KMS-11 (cell line): ENCODE data around the gene PPP2R5B.

Source experiments
- H2AFZ ChIP-seq: fragments of 200-600 bp; sonication (generic); 2 replicates; pipeline ENCODE4 v1.6.1; 2016; ENCODE audit warnings: antibody characterized with exemption, mixed run types, low read depth
- H3K27ac ChIP-seq: fragments of 200-600 bp; sonication (generic); 2 replicates; pipeline ENCODE4 v1.6.1; 2016; ENCODE audit warnings: mild to moderate bottlenecking, mixed run types
- H3K27me3 ChIP-seq: fragments of 200-600 bp; sonication (generic); 2 replicates; pipeline ENCODE4 v1.6.1; 2017; ENCODE audit warnings: mild to moderate bottlenecking, low read depth, mixed run types, moderate library complexity; ENCODE audit not compliant: insufficient read depth
- H3K36me3 ChIP-seq: fragments of 200-600 bp; sonication (generic); 2 replicates; pipeline ENCODE4 v1.6.1; 2017; ENCODE audit warnings: mild to moderate bottlenecking, mixed run types; ENCODE audit not compliant: insufficient read depth
- H3K4me1 ChIP-seq: fragments of 200-600 bp; sonication (generic); 2 replicates; pipeline ENCODE4 v1.6.1; 2016; ENCODE audit warnings: mild to moderate bottlenecking, low read depth, mixed run types; ENCODE audit not compliant: poor library complexity, severe bottlenecking
- H3K4me2 ChIP-seq: fragments of 200-600 bp; sonication (generic); 2 replicates; pipeline ENCODE4 v1.7.0; 2016; ENCODE audit warnings: mild to moderate bottlenecking, mixed run types
- H3K4me3 ChIP-seq: fragments of 200-600 bp; sonication (generic); IDR thresholded peaks from 2 replicates; pipeline ENCODE4 v1.6.1; 2017; ENCODE audit warnings: low read depth, low read length, mixed read lengths; ENCODE audit not compliant: insufficient read depth
- H3K79me2 ChIP-seq: fragments of 200-600 bp; sonication (generic); 2 replicates; pipeline ENCODE4 v1.6.1; 2016; ENCODE audit warnings: low read depth, mixed run types; ENCODE audit not compliant: insufficient read depth
- H3K9ac ChIP-seq: fragments of 200-600 bp; sonication (generic); 2 replicates; pipeline ENCODE4 v1.6.1; 2016; ENCODE audit warnings: mild to moderate bottlenecking, mixed run types
- H4K20me1 ChIP-seq: fragments of 200-600 bp; sonication (generic); 2 replicates; pipeline ENCODE4 v1.6.1; 2016; ENCODE audit warnings: mild to moderate bottlenecking, mixed run types; ENCODE audit not compliant: insufficient read depth
- CTCF ChIP-seq: fragments of 200-600 bp; sonication (generic); conservative IDR thresholded peaks from 2 replicates; pipeline ENCODE4 v1.6.1; 2017; ENCODE audit warnings: low read depth, mild to moderate bottlenecking, antibody characterized with exemption, low read length, moderate library complexity, mixed read lengths

The PPP2R5B gene

DNA sequence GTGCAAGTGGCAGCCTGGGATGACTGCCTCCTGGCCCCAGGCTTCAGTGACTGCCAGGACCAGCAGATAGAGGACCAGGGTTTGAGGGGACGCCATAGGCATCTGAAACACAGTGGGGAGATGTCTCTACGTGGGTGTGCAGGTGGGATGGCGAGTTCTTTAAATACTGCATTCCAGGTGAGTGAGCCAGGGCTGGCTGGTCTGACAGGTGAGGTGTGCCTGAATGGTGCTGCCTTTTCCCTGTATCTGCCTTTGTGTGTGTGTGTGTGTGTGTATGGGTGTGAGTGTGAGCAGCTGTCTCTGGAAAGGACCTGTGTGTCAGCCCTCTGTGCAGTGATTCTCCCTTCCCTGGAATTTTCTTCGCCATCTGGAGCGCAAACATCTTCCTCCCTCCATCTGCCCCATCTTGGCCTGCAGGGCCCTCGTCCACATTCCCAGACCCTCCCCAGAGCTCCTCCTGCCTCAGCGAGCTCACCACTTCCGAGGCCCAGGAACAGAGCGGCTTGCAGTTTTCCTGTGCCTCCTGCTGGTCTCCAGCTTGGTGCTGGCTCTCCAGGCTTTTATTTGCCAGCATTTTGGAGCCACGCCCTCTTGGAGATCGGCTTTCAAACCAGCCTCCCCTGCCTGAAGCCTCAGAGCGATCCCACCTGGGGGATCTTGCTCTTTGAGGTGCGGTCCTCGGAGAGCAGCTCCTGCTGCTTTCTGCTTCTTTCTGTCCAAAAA is 11.0 kb downstream of the PPP2R5B start, which contains the start of gene GPHA2:
Gene GPHA2, minus strand, starts transcription at position 535 of the 723 bp plus-strand sequence. Its CDS starts 433 bp downstream, at position 102.
- Histone ChIP-seq H3K4me2 (no peak within 1 kb of the TSS), H3K36me3 (no peaks in the 10 kb centered on the region), H3K27me3 (no peaks in the 10 kb centered on the region; the same call in 1 of the 2 replicates), H3K4me1 (no peaks in the 10 kb centered on the region), H3K27ac (no peak within 1 kb of the TSS), H3K79me2 (no peaks in the 10 kb centered on the region), H3K9ac (no peak within 1 kb of the TSS), H4K20me1 (no peaks in the 10 kb centered on the region), H2AFZ (no peak within 1 kb of the TSS), H3K4me3 (no peak within 1 kb of the TSS)
- no peak for TF ChIP-seq CTCF

- Histone ChIP-seq H3K27me3 (no peaks in the 10 kb centered on the region; the same call in 1 of the 2 replicates), H3K4me2 (no peak overlapping the region), H3K4me1 (no peaks in the 10 kb centered on the region), H4K20me1 (no peaks in the 10 kb centered on the region), H3K36me3 (no peaks in the 10 kb centered on the region), H3K4me3 (no peak overlapping the region), H2AFZ (no peak overlapping the region), H3K79me2 (no peaks in the 10 kb centered on the region), H3K9ac (no peak overlapping the region), H3K27ac (no peak overlapping the region)
- no peak for TF ChIP-seq CTCF
Observed at GRCh38 chr11:64936539-64936938, 12.1 kb downstream of the PPP2R5B start.

DNA sequence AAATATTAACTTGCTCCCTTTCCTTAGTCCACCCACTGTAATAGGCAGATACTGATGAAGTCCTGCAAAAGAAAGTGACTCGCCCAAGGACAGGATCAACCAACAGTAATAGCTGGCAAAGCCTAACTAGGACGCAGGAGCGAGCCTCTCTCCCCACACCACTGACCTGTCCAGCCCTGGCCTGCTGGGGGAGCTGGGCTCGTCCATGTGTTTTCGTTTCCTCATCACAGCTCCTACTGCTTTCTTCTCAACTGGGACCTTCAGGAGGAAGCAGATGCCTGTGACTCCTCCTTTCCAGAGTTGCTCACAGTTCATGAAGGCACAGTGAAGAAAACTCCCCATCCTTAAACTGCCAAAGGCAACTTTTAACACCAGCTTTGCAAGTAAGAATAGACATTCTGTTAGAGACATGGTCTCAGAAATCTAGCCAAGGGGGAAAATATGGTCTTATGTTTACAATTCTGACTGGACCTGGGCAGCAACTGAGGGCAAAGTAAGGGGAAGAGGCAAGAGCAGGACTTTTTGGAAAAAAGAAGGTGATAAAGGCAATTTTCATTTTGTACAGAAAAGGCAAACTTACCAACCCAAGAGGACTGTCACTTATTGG is 22.8 kb downstream of the PPP2R5B start:
- Histone ChIP-seq H3K79me2 (no peaks in the 10 kb centered on the region), H3K36me3 (no peaks in the 10 kb centered on the region), H2AFZ (no peak overlapping the region), H3K4me1 (no peaks in the 10 kb centered on the region), H3K4me3 (no peak overlapping the region), H4K20me1 (no peaks in the 10 kb centered on the region), H3K27ac (no peak overlapping the region), H3K9ac (no peak overlapping the region), H3K27me3 (no peaks in the 10 kb centered on the region; the same call in 1 of the 2 replicates), H3K4me2 (no peak overlapping the region)
- no peak for TF ChIP-seq CTCF

DNA sequence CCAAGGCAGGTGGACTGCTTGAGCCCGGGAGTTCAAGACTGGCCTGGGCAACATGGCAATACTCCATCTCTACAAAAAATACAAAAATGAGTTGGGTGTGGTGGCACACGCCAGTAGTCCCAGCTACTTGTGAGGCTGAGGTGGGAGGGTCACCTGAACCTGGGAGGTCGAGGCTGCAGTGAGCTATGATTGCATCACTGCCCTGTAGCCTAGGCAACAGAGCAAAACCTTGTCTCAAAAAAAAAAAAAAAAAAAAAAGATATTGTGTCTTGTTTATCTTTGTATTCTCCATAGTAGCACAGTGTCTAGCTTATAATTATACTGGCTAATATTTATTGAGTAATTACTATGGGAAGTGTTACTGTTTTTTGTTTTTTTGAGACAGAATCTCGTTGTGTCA is 27.0 kb downstream of the PPP2R5B start:
- no peaks in the 10 kb centered on the region for H3K79me2 ChIP-seq
- no peak for TF ChIP-seq CTCF
- H4K20me1 ChIP-seq: no peaks in the 10 kb centered on the region
- H3K4me2 ChIP-seq: no peak overlapping the region
- no peaks in the 10 kb centered on the region for H3K4me1 ChIP-seq
- H3K27ac ChIP-seq: no peak overlapping the region
- H3K4me3 ChIP-seq: no peak overlapping the region
- peaks cover 3% of the 10 kb centered on the region; the same call in 1 of the 2 replicates for H3K27me3 ChIP-seq
- H3K9ac ChIP-seq: no peak overlapping the region
- no peak overlapping the region for H2AFZ ChIP-seq
- no peaks in the 10 kb centered on the region for H3K36me3 ChIP-seq
